Measurements from ENCODE around the gene GIT2. TPM values are rescaled to one million over a fixed set of nuclear protein-coding genes. Genes with fewer than 3 reads are reported as not detected.

GIT2 gene
- total RNA-seq, 1 donor from 2014 or later, result 40.7 TPM

DNA sequence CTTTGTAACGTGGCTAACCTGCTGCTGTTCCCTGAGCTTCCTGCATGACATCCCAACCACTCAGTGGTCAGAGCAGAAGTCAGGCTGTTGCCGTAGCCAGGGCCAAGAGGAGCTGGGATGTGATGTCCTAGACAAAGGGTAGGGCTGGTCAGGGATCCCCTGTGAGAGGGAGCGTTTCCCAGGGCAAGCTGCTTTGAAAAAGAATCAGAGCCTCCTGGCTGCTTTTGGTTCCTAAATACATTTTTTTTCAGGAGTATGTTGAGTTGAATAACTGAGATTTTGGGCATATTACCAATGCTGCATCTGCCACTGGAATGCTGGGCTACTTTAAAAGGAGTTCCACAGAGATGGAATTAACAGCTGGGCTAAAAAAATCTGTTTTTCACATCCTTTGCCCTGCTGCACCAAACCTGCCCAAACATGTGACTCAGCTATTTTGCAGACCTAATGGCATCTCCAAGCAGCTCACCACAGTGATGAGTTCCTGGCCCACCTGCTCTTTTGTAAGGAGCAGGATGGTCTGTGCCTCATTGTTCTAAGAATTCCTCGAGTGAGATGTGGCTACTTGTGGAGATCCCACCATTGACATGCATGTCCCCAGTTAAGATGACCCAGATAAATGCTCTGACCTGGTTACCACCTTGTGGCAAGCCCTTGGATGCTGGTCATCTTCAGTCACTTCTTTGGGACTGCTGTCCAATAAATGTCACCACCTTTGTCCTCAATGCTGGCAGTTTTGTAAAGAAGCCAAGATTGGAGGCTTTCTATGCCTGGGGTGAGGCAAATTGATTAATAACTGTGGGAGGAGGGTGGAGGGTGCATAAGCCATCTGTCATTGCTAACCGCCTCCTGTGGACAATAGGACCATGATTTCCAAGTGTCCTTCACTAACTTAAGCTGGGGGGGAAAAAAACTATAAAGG lies 27.2 kb upstream of the GIT2 start:
- DNase-seq (ENCODE audit: low spot score, unreplicated experiment), result no peak
- Mint-ChIP-seq H3K36me3 (ENCODE audit: insufficient read depth) (peaks cover 14% of the 10 kb centered on the region), H3K4me1 (ENCODE audit: low read depth) (peaks cover 1% of the 10 kb centered on the region), H3K27ac (peak overlapping the region; percentile 73), H3K27me3 (no peaks in the 10 kb centered on the region), H3K4me3 (ENCODE audit: low read depth) (no peak overlapping the region), H3K9me3 (ENCODE audit: low read depth) (no peaks in the 10 kb centered on the region)
- TF ChIP-seq, protein P1, sequence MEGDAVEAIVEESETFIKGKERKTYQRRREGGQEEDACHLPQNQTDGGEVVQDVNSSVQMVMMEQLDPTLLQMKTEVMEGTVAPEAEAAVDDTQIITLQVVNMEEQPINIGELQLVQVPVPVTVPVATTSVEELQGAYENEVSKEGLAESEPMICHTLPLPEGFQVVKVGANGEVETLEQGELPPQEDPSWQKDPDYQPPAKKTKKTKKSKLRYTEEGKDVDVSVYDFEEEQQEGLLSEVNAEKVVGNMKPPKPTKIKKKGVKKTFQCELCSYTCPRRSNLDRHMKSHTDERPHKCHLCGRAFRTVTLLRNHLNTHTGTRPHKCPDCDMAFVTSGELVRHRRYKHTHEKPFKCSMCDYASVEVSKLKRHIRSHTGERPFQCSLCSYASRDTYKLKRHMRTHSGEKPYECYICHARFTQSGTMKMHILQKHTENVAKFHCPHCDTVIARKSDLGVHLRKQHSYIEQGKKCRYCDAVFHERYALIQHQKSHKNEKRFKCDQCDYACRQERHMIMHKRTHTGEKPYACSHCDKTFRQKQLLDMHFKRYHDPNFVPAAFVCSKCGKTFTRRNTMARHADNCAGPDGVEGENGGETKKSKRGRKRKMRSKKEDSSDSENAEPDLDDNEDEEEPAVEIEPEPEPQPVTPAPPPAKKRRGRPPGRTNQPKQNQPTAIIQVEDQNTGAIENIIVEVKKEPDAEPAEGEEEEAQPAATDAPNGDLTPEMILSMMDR (IDR thresholded peaks at IDR 0.05; ENCODE audit: unreplicated experiment), result no peak

DNA sequence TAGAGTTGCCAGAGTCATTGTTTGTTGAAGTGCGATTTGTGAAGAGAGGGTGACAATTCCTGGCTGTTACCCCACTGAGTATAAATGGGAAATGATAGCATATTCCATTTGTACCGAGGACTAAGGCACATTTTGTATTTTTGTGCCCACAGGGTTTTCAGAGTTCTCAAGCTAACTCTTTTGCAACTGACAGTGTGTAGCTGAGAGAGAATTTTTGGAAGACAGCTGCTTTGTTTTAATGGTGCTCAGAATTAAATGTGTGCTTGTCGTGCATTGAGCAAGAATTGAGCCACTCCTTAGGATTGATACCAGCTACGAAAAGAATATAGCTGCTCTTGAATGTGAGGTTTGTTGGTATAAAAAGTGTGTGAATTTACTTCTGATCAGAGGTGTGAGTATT lies 24.8 kb upstream of the GIT2 start:
- Mint-ChIP-seq H3K27me3 (no peaks in the 10 kb centered on the region), H3K4me1 (ENCODE audit: low read depth) (peaks cover 1% of the 10 kb centered on the region), H3K27ac (no peak overlapping the region), H3K36me3 (ENCODE audit: insufficient read depth) (peaks cover 5% of the 10 kb centered on the region), H3K9me3 (ENCODE audit: low read depth) (no peaks in the 10 kb centered on the region), H3K4me3 (ENCODE audit: low read depth) (no peak overlapping the region)
- no peak for DNase-seq (ENCODE audit: low spot score, unreplicated experiment)
- TF ChIP-seq, protein P1 (IDR thresholded peaks at IDR 0.05; ENCODE audit: unreplicated experiment), result no peak

GRCh38 chr12:110015132-110015531 lies 19.0 kb upstream of the GIT2 start:
- Mint-ChIP-seq H3K27ac (no peak overlapping the region), H3K4me3 (ENCODE audit: low read depth) (no peak overlapping the region), H3K4me1 (ENCODE audit: low read depth) (no peaks in the 10 kb centered on the region), H3K9me3 (ENCODE audit: low read depth) (no peaks in the 10 kb centered on the region), H3K36me3 (ENCODE audit: insufficient read depth) (peaks cover 5% of the 10 kb centered on the region), H3K27me3 (no peaks in the 10 kb centered on the region)
- TF ChIP-seq, protein P1 (IDR thresholded peaks at IDR 0.05; ENCODE audit: unreplicated experiment), result no peak
- DNase-seq (ENCODE audit: low spot score, unreplicated experiment), result no peak

DNA sequence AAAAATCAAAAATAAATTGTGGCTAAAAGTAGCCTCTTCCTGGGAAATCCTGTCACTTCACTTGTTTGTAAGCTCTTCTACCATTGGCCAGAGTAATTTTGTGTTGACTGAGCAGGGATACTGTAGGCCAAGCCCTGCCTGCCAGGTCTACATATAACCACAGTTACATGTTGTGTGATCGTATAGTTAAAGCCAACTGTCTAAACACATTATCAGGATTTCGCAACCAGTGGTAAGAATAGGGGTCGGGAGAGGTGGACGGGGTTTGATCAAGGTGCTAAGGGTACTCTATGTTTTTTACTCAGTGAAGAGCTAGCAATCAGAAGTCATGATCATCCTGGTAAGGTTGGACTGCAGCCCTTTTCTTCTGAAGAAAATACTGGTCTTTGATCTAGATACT lies 16.5 kb upstream of the GIT2 start:
- no peak overlapping the region for H3K4me3 Mint-ChIP-seq (ENCODE audit: low read depth)
- H3K36me3 Mint-ChIP-seq (ENCODE audit: insufficient read depth), result peaks cover 8% of the 10 kb centered on the region
- H3K9me3 Mint-ChIP-seq (ENCODE audit: low read depth), result peaks cover 2% of the 10 kb centered on the region
- H3K27ac Mint-ChIP-seq, result no peak overlapping the region
- TF ChIP-seq, protein P1 (IDR thresholded peaks at IDR 0.05; ENCODE audit: unreplicated experiment), result no peak
- no peaks in the 10 kb centered on the region for H3K27me3 Mint-ChIP-seq
- H3K4me1 Mint-ChIP-seq (ENCODE audit: low read depth), result no peaks in the 10 kb centered on the region
- DNase-seq (ENCODE audit: low spot score, unreplicated experiment), result no peak

GRCh38 chr12:110012137-110012536 lies 16.0 kb upstream of the GIT2 start:
- TF ChIP-seq, protein P1 (IDR thresholded peaks at IDR 0.05; ENCODE audit: unreplicated experiment), result no peak
- Mint-ChIP-seq H3K4me1 (ENCODE audit: low read depth) (no peaks in the 10 kb centered on the region), H3K36me3 (ENCODE audit: insufficient read depth) (peaks cover 8% of the 10 kb centered on the region), H3K4me3 (ENCODE audit: low read depth) (no peak overlapping the region), H3K9me3 (ENCODE audit: low read depth) (peaks cover 2% of the 10 kb centered on the region), H3K27ac (no peak overlapping the region), H3K27me3 (no peaks in the 10 kb centered on the region)
- no peak for DNase-seq (ENCODE audit: low spot score, unreplicated experiment)

Data from progenitor cell of endocrine pancreas (in vitro differentiated cells).